H1 (cell line): ENCODE results near the gene AOPEP. TPM values are rescaled to one million over a fixed set of nuclear protein-coding genes. Genes with fewer than 3 reads are reported as not detected.

ENCODE experiments used
- CTCF ChIA-PET: fragments of 300-600 bp; sonication (Branson Sonifier 250); formaldehyde crosslinking; loops from one replicate; lab custom pipeline; 2021; ENCODE audit not compliant: partially characterized antibody; lab: Charles Lee
- POLR2A ChIA-PET: fragments of 300-600 bp; sonication (Branson Sonifier 250); formaldehyde crosslinking; loops from one replicate; lab custom pipeline; 2021; ENCODE audit warnings: inconsistent platforms; ENCODE audit not compliant: partially characterized antibody; lab: Charles Lee
- DNase-seq, 2 experiments: peaks; one replicate each; pipeline versions ENCODE4 v3.0.0 to v3.0.0-alpha.2; 2010 to 2022; ENCODE audit warnings: low spot score in 2 of 2, low read depth in 1 of 2, mixed read lengths in 1 of 2
- FAIRE-seq: peaks from 2 replicates; lab custom pipeline; 2011; peaks lifted over from hg19 to GRCh38; lab: Jason Lieb, UNC
- H2AFZ ChIP-seq: 2 replicates; pipeline ENCODE4 v1.8.1; 2012; ENCODE audit warnings: low read length, inconsistent platforms
- H2AK5ac ChIP-seq: 2 replicates; pipeline ENCODE4 v1.6.1; 2013; ENCODE audit warnings: low read depth, low read length
- H2BK120ac ChIP-seq: replicated peaks from 2 replicates; pipeline ENCODE3; 2013; ENCODE audit warnings: low read depth, low read length, inconsistent platforms
- H2BK12ac ChIP-seq: 2 replicates; pipeline ENCODE4 v1.6.1; 2013; ENCODE audit warnings: low read depth, low read length
- H2BK15ac ChIP-seq: 2 replicates; pipeline ENCODE4 v1.6.1; 2013; ENCODE audit warnings: low read length
- H2BK20ac ChIP-seq: 2 replicates; pipeline ENCODE4 v1.6.1; 2013; ENCODE audit warnings: low read length
- H2BK5ac ChIP-seq: 2 replicates; pipeline ENCODE4 v1.6.1; 2013; ENCODE audit warnings: low read depth, low read length
- H3K14ac ChIP-seq: 2 replicates; pipeline ENCODE4 v1.6.1; 2013; ENCODE audit warnings: inconsistent platforms; ENCODE audit not compliant: insufficient read length
- H3K18ac ChIP-seq: 2 replicates; pipeline ENCODE4 v1.6.1; 2013; ENCODE audit warnings: low read length; ENCODE audit errors: extremely low read depth
- H3K23ac ChIP-seq: 2 replicates; pipeline ENCODE4 v1.6.1; 2013; ENCODE audit warnings: inconsistent platforms; ENCODE audit not compliant: insufficient read length
- H3K23me2 ChIP-seq: 2 replicates; pipeline ENCODE4 v1.6.1; 2013; ENCODE audit warnings: low read depth, low read length
- H3K27ac ChIP-seq: 2 replicates; pipeline ENCODE4 v1.6.1; 2011; ENCODE audit warnings: low read depth, low read length, inconsistent platforms
- H3K27me3 ChIP-seq, 4 experiments: replicated peaks in 1 of 4; 1 replicate in 1 of 4; 2 replicates in 3 of 4; pipeline versions ENCODE4 v1.6.1 to v1.8.1; 2011 to 2013; ENCODE audit warnings: low read length in 3 of 4, mild to moderate bottlenecking in 3 of 4, inconsistent platforms in 2 of 4, mixed read lengths in 2 of 4, moderate library complexity in 1 of 4; ENCODE audit not compliant: control insufficient read depth in 3 of 4, insufficient read depth in 3 of 4; ENCODE audit errors: extremely low read depth in 1 of 4
- H3K36me3 ChIP-seq, 4 experiments: 2 replicates each; pipeline versions ENCODE4 v1.6.1 to v1.8.1; 2011 to 2013; ENCODE audit warnings: mild to moderate bottlenecking in 4 of 4, low read length in 3 of 4, moderate library complexity in 2 of 4, control low read depth in 1 of 4, inconsistent platforms in 1 of 4; ENCODE audit not compliant: insufficient read depth in 4 of 4, control insufficient read depth in 2 of 4
- H3K4ac ChIP-seq: replicated peaks from 2 replicates; pipeline ENCODE3; 2013; ENCODE audit warnings: low read length, low read depth, mixed read lengths, inconsistent platforms; ENCODE audit not compliant: insufficient read length
- H3K4me1 ChIP-seq, 4 experiments: replicated peaks in 1 of 4; 1 replicate in 1 of 4; 2 replicates in 3 of 4; pipeline versions ENCODE4 v1.6.1 to v1.8.1; 2011 to 2013; ENCODE audit warnings: low read length in 3 of 4, inconsistent platforms in 2 of 4, mixed read lengths in 1 of 4; ENCODE audit not compliant: insufficient read depth in 4 of 4, control insufficient read depth in 3 of 4
- H3K4me2 ChIP-seq, 2 experiments: 2 replicates each; pipeline versions ENCODE4 v1.6.1 to v1.8.1; 2011 to 2013; ENCODE audit warnings: low read depth in 2 of 2, low read length in 2 of 2, control low read depth in 1 of 2, inconsistent platforms in 1 of 2, mild to moderate bottlenecking in 1 of 2; ENCODE audit not compliant: insufficient read depth in 1 of 2
- H3K4me3 ChIP-seq, 4 experiments: fragments of 200-600, 300-600 bp in 1 of 4; sonication (generic), shearing (Covaris generic), sonication (Bioruptor Twin) in 1 of 4; 2 replicates each; pipeline versions ENCODE4 v1.5.1 to v1.8.1; 2011 to 2016; ENCODE audit warnings: low read length in 4 of 4, low read depth in 3 of 4, control low read depth in 2 of 4, inconsistent platforms in 2 of 4, mild to moderate bottlenecking in 2 of 4, mixed read lengths in 1 of 4, moderate library complexity in 1 of 4; ENCODE audit not compliant: insufficient read depth in 2 of 4; ENCODE audit errors: extremely low read depth in 1 of 4
- H3K56ac ChIP-seq: replicated peaks from 2 replicates; pipeline ENCODE3; 2013; ENCODE audit warnings: low read depth, mild to moderate bottlenecking, mixed read lengths, low read length, inconsistent platforms; ENCODE audit not compliant: insufficient read length
- H3K79me1 ChIP-seq: 2 replicates; pipeline ENCODE4 v1.6.1; 2013; ENCODE audit warnings: low read depth, low read length, control low read depth
- H3K79me2 ChIP-seq, 2 experiments: 2 replicates each; pipeline versions ENCODE4 v1.6.1 to v1.8.1; 2012 to 2013; ENCODE audit warnings: low read length in 2 of 2, mild to moderate bottlenecking in 2 of 2, inconsistent platforms in 1 of 2; ENCODE audit not compliant: insufficient read depth in 2 of 2, control insufficient read depth in 1 of 2
- H3K9ac ChIP-seq, 4 experiments: replicated peaks in 1 of 4; 1 replicate in 1 of 4; 2 replicates in 3 of 4; pipeline versions ENCODE4 v1.6.1 to v1.8.1; 2011 to 2013; ENCODE audit warnings: low read depth in 3 of 4, low read length in 3 of 4, control low read depth in 2 of 4, mild to moderate bottlenecking in 2 of 4, moderate library complexity in 2 of 4, inconsistent platforms in 1 of 4; ENCODE audit errors: extremely low read depth in 1 of 4
- H3K9me3 ChIP-seq, 2 experiments: 2 replicates each; pipeline versions ENCODE4 v1.6.1 to v1.8.1; 2012 to 2013; ENCODE audit warnings: mild to moderate bottlenecking in 2 of 2, moderate library complexity in 2 of 2, control low read depth in 1 of 2, inconsistent platforms in 1 of 2, low read depth in 1 of 2, low read length in 1 of 2, mixed read lengths in 1 of 2; ENCODE audit not compliant: insufficient read depth in 2 of 2
- H4K20me1 ChIP-seq, 2 experiments: replicated peaks in 1 of 2; 2 replicates each; pipeline versions ENCODE3 to v1.8.1; 2011 to 2013; ENCODE audit warnings: inconsistent platforms in 2 of 2, low read length in 2 of 2, mild to moderate bottlenecking in 1 of 2; ENCODE audit not compliant: insufficient read depth in 2 of 2, control insufficient read depth in 1 of 2
- H4K5ac ChIP-seq: 2 replicates; pipeline ENCODE4 v1.6.1; 2013; ENCODE audit warnings: low read length, low read depth, mixed read lengths, inconsistent platforms; ENCODE audit not compliant: insufficient read length
- H4K8ac ChIP-seq: 2 replicates; pipeline ENCODE4 v1.8.0; 2013; ENCODE audit warnings: mild to moderate bottlenecking, moderate library complexity, low read length, inconsistent platforms; ENCODE audit not compliant: insufficient read depth; ENCODE audit errors: extremely low read depth
- H4K91ac ChIP-seq: replicated peaks from 2 replicates; pipeline ENCODE3; 2013; ENCODE audit warnings: low read length, mixed read lengths, inconsistent platforms; ENCODE audit not compliant: insufficient read length
- GABPA ChIP-seq: IDR thresholded peaks from 2 replicates; pipeline ENCODE4 v1.6.1; 2011; ENCODE audit warnings: mild to moderate bottlenecking, low read length, moderate library complexity, borderline replicate concordance; ENCODE audit not compliant: insufficient read depth
- GTF2F1 ChIP-seq: IDR thresholded peaks from 2 replicates; pipeline ENCODE4 v1.6.1; 2012; ENCODE audit warnings: low read depth, low read length, improper control_type of control experiment, borderline replicate concordance
- NRF1 ChIP-seq: IDR thresholded peaks from 2 replicates; pipeline ENCODE4 v1.6.1; 2011; ENCODE audit warnings: mild to moderate bottlenecking, low read depth, low read length, improper control_type of control experiment
- POLR2A ChIP-seq, 2 experiments: IDR thresholded peaks; 1 replicate in 1 of 2; 2 replicates in 1 of 2; pipeline ENCODE4 v1.6.1; 2011; ENCODE audit warnings: low read depth in 2 of 2, low read length in 2 of 2, mild to moderate bottlenecking in 2 of 2; ENCODE audit errors: control extremely low read depth in 1 of 2
- SIRT6 ChIP-seq: IDR thresholded peaks from one replicate; pipeline ENCODE4 v1.7.1; 2012; ENCODE audit warnings: low read length, inconsistent platforms
- SP2 ChIP-seq: IDR thresholded peaks from 2 replicates; pipeline ENCODE4 v1.6.1; 2012; ENCODE audit warnings: mild to moderate bottlenecking, low read length, inconsistent platforms
- SP4 ChIP-seq: IDR thresholded peaks from 2 replicates; pipeline ENCODE4 v1.6.1; 2012; ENCODE audit warnings: low read length, inconsistent platforms
- WGBS, 2 experiments: shearing (Covaris generic) in 1 of 2; methylation state at CpG; one replicate each; pipeline versions ENCODE4 v1.1.6 to v1.1.7; 2013 to 2015; ENCODE audit warnings: low lambda C conversion rate in 2 of 2, mixed read lengths in 2 of 2, inconsistent platforms in 1 of 2, low coverage in 1 of 2, missing lambda C conversion rate in 1 of 2; ENCODE audit not compliant: insufficient replicate concordance in 2 of 2, insufficient coverage in 1 of 2, insufficient read length in 1 of 2; ENCODE audit errors: extremely low coverage in 1 of 2, missing lambda C conversion rate in 1 of 2; 5-methylcytosine and 5-hydroxymethylcytosine counted together
- polyA plus RNA-seq, 7 experiments: library from polyadenylated mRNA; depleted of rRNA in 3 of 7; stranded (reverse) in 5 of 7; unstranded in 2 of 7; fragments of >200 nt in 5 of 7; fragments of 200-250 nt in 2 of 7; gene quantifications; 1 replicate in 5 of 7; 2 replicates in 1 of 7; 4 replicates in 1 of 7; pipeline versions ENCODE4 v1.2.1 to v1.2.3, GENCODE V29; 2011 to 2013; ENCODE audit warnings: missing spikeins in 2 of 7, mixed read lengths in 2 of 7
- total RNA-seq: library from RNA; stranded (reverse); fragmentation: NEBNext Ultra II Directional; extraction: Animal tissue kit (Norgen Biotek cat#: 25700); gene quantifications from 2 replicates; pipeline ENCODE4 v1.2.1, GENCODE V29; 2021
- TF ChIP-seq, protein P1 (sequence below): IDR thresholded peaks from 2 replicates; pipeline ENCODE4 v1.6.1; 2012; ENCODE audit warnings: low read length, inconsistent platforms
- TF ChIP-seq, protein P2 (sequence below): IDR thresholded peaks from 2 replicates; pipeline ENCODE4 v1.6.1; 2012; ENCODE audit warnings: inconsistent platforms
- TF ChIP-seq, protein P3 (sequence below): IDR thresholded peaks from 2 replicates; pipeline ENCODE4 v1.6.1; 2012; ENCODE audit warnings: inconsistent platforms

The AOPEP gene
- total and polyA plus RNA-seq, 2 of the 8 experiments (the other 6 are each of a cell fraction or from before 2014, with no cell fraction given), result 6.1 to 14.3 TPM

DNA sequence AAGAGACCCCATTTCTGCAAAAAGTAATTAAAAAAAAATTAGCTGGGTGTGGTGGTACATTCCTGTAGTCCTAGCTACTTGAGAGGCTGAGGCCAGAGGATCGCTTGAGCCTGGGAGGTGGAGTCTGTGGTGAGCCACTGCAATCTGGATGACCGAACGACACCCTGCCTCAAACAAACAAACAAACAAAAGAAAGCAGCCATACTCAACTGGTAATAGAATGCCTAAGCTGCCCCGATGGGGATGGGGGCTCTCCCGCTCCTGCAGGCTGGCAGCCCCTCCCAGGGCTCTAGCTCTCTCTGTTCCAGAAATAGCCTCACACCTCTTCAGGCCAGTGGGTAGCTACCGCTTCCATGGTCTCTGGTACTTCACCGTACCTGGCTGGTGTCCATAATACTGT lies 349.2 kb downstream of the AOPEP start:
- H3K27ac ChIP-seq, result no peak overlapping the region
- ChIA-PET POLR2A (no interaction called here), CTCF (interaction anchor here (0.6 to 2.3 kb wide), 9 partner anchors 10 to 394 kb away, joined by 3 to 7 read pairs (median 3); no protein-coding TSS in a partner anchor)
- no peak overlapping the region for H2BK12ac ChIP-seq
- no peak overlapping the region for H2AFZ ChIP-seq
- FAIRE-seq (no peak), DNase-seq (no peak)
- H3K18ac ChIP-seq, result no peak overlapping the region
- H3K79me1 ChIP-seq, result no peaks in the 10 kb centered on the region; the same call in 1 of the 2 replicates
- H3K27me3 ChIP-seq, result no peaks in the 10 kb centered on the region
- H4K8ac ChIP-seq, result no peak overlapping the region
- H3K23me2 ChIP-seq, result no peaks in the 10 kb centered on the region; the same call in 1 of the 2 replicates
- H2BK15ac ChIP-seq, result no peak overlapping the region
- H3K9ac ChIP-seq, result no peak overlapping the region
- no peak overlapping the region for H2BK20ac ChIP-seq
- no peak overlapping the region for H4K91ac ChIP-seq
- no peak overlapping the region for H3K14ac ChIP-seq
- H3K4me2 ChIP-seq, result no peak overlapping the region
- H4K20me1 ChIP-seq, result peaks cover 0 to under 1% of the 10 kb centered on the region in 2 experiments
- H2AK5ac ChIP-seq, result no peak overlapping the region
- no peaks in the 10 kb centered on the region for H3K9me3 ChIP-seq
- no peak overlapping the region for H4K5ac ChIP-seq
- no peak overlapping the region for H3K4ac ChIP-seq
- WGBS, 2 experiments, result 94% methylated on average over 7 of the region's 7 CpGs; no CpG with 5 or more reads in 1 of the 2 experiments
- no peak overlapping the region for H3K23ac ChIP-seq
- no peaks in the 10 kb centered on the region for H3K36me3 ChIP-seq
- no peak overlapping the region for H2BK120ac ChIP-seq
- H3K4me1 ChIP-seq, result peaks cover 0 to 4% (median 2%) of the 10 kb centered on the region in 4 experiments; a peak in 3 of 7 replicates
- H2BK5ac ChIP-seq, result no peak overlapping the region
- H3K4me3 ChIP-seq, result no peak overlapping the region
- H3K79me2 ChIP-seq, result no peaks in the 10 kb centered on the region
- no peak overlapping the region for H3K56ac ChIP-seq
- TF ChIP-seq GTF2F1, result no peak
- no peak for TF ChIP-seq SIRT6
- no peak for TF ChIP-seq NRF1
- TF ChIP-seq, protein P1, sequence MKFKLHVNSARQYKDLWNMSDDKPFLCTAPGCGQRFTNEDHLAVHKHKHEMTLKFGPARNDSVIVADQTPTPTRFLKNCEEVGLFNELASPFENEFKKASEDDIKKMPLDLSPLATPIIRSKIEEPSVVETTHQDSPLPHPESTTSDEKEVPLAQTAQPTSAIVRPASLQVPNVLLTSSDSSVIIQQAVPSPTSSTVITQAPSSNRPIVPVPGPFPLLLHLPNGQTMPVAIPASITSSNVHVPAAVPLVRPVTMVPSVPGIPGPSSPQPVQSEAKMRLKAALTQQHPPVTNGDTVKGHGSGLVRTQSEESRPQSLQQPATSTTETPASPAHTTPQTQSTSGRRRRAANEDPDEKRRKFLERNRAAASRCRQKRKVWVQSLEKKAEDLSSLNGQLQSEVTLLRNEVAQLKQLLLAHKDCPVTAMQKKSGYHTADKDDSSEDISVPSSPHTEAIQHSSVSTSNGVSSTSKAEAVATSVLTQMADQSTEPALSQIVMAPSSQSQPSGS, result no peak
- TF ChIP-seq SP4, result no peak
- no peak for TF ChIP-seq GABPA
- TF ChIP-seq SP2, result no peak
- no peak for TF ChIP-seq POLR2A (IDR thresholded peaks at IDR 0.05; ENCODE audit: control extremely low read depth in 1 of 2, low read depth in 2 of 2, low read length in 2 of 2)
- TF ChIP-seq, protein P2, sequence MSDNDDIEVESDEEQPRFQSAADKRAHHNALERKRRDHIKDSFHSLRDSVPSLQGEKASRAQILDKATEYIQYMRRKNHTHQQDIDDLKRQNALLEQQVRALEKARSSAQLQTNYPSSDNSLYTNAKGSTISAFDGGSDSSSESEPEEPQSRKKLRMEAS, result no peak
- TF ChIP-seq, protein P3, sequence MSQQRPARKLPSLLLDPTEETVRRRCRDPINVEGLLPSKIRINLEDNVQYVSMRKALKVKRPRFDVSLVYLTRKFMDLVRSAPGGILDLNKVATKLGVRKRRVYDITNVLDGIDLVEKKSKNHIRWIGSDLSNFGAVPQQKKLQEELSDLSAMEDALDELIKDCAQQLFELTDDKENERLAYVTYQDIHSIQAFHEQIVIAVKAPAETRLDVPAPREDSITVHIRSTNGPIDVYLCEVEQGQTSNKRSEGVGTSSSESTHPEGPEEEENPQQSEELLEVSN, result no peak
